Measurements from ENCODE around the gene LDHAL6B. TPM values are rescaled to one million over a fixed set of nuclear protein-coding genes. Genes with fewer than 3 reads are reported as not detected.

The LDHAL6B gene
- total RNA-seq, 1 experiment from 2014 or later = not detected

DNA sequence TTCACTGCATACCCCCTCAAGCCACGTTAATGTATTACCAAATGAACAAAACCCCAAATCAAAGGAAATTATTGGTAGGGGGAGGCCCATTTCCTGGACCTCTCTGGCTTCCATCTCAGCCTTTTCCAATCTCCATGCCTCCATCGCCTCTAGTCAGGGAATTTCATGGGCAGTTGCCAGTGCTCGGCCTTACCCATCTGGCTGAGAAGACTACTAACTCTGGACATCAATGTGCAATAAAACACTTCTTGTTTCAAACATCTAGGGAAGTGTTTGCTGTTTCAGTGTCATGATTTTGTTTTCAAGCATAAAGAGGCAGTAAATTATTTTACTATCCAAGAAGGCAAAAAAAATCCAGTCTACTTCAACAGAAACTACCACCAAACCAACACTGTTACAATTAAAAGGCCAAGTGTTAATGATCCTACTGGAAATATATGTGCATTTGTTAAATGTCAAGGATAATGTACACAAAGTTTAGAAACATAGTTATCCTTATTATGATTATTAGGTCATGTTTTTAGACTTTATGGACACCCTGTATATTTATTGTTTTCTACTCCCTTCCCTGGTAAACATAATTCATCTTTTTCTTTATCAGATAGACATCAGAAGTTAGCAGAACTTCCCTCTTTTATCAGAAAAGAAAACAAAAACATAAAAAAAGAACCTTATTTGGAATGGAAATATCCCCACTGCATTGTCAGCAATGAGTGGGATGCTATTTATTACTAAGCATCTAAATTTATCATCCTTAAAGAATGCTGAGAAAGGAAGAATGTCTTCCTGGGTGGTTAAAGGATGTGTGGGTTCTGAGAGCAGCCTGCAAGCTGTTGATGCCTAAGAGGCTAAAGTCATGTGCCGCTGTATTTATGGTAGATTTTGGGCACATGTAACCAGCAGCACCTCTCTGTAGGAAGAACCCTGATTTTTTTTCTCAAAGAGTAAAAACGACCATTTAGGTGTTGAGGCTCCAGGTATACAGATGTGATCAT, 15.2 kb downstream of the LDHAL6B start:
- H3K36me3 ChIP-seq (replicated peaks; ENCODE audit: control insufficient read depth, insufficient read depth, low read length) = peaks cover 6% of the 10 kb centered on the region
- no peaks in the 10 kb centered on the region for H3K27me3 ChIP-seq (ENCODE audit: control insufficient read depth, insufficient read depth, low read length)
- no peak for DNase-seq
- H3K4me3 ChIP-seq (ENCODE audit: insufficient read depth, low read depth, low read length) = no peak overlapping the region

DNA sequence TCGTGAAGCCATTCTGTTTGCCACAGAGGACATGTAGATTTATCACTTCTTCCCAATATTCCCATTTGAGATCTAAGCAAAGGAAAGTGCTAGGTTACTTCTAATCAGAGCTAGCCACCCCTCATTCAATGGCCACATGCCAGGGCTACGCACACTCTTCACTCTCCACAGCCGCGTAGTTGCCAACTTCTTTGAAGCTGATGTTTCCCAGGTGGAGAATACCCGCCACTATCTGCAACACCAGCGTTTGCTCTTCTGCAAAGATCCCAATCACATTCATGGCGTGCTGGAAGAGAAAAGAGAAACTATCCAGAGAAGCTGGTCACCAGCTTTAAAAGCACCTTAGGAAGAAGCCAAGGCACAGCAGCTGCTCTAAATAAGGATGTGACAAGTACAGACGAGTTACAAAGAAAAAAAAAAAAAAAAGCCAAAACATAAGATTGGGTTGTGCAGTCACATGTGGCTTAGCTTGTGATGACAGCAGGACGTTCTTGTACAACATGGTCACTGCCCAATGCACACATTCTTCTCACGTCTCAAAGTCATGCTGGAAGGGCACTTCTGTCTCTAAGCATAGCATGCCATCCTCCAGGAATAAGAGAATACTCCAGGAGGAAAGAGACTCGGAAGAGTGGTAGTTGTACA, 16.4 kb downstream of the LDHAL6B start:
- DNase-seq = no peak
- H3K36me3 ChIP-seq (replicated peaks; ENCODE audit: control insufficient read depth, insufficient read depth, low read length) = peaks cover 6% of the 10 kb centered on the region
- H3K27me3 ChIP-seq (ENCODE audit: control insufficient read depth, insufficient read depth, low read length) = no peaks in the 10 kb centered on the region
- no peak overlapping the region for H3K4me3 ChIP-seq (ENCODE audit: insufficient read depth, low read depth, low read length)

DNA sequence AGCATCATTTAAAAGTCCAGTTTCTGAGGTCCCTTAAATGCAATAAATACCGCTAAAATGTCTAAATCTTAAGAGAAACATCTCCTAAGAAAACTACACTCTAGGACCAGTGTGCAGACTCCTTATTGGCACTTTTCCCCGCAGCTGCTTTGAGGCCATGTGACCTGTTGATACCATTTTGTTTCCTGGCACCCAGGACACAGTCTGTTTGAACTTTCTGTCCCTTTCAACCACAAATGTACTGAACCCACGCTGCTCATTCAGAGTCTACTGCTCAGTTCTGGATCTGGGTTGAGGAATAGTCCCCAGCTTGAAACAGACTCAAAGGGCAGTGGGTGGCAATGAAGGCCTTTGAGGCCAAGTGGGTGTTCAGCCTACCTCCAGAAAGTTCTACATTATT, 17.1 kb downstream of the LDHAL6B start:
- Histone ChIP-seq H3K27me3 (ENCODE audit: control insufficient read depth, insufficient read depth, low read length) (no peaks in the 10 kb centered on the region), H3K36me3 (replicated peaks; ENCODE audit: control insufficient read depth, insufficient read depth, low read length) (peaks cover 6% of the 10 kb centered on the region), H3K4me3 (ENCODE audit: insufficient read depth, low read depth, low read length) (no peak overlapping the region)
- DNase-seq = no peak

DNA sequence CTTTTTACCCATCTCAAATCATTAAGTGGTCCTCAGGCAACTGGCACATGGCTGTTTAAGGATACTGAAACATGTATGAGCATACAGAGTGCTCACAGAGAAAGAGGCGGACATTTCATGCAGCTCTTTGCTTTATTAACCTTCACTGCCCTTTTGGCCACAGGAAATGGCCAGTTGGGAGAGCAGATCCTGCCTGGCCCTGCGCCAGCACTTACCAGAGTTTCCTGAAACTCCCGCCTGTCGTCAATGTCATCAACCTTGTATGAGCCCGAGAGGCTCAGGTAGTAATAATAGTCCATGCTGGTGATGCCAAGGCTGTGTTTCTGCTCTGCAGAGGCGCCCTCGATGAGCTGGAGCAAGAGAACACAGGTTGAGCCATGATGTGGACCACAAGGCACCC, 17.8 kb downstream of the LDHAL6B start:
- peaks cover 6% of the 10 kb centered on the region for H3K36me3 ChIP-seq (replicated peaks; ENCODE audit: control insufficient read depth, insufficient read depth, low read length)
- DNase-seq = no peak
- H3K4me3 ChIP-seq (ENCODE audit: insufficient read depth, low read depth, low read length) = no peak overlapping the region
- no peaks in the 10 kb centered on the region for H3K27me3 ChIP-seq (ENCODE audit: control insufficient read depth, insufficient read depth, low read length)

DNA sequence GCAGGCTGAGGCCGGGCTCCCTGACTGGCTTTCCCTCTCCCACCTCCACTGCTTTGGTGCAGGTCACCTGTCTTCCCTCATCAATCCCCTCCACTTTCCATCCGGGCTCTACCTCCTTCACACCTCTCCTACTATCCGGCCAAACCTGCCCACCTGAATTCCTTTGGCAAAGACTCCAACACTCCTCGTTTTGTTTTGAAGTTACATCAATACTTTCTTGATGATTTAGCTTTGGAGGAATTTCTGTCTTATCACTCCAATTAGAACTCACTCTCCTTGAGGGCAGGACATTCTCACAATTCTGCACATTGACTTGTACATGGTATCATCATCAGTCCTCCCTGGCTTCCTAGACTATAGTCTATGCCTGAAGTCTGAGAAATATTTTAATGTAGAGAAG, 20.4 kb downstream of the LDHAL6B start:
- no peaks in the 10 kb centered on the region for H3K27me3 ChIP-seq (ENCODE audit: control insufficient read depth, insufficient read depth, low read length)
- DNase-seq = no peak
- no peak overlapping the region for H3K4me3 ChIP-seq (ENCODE audit: insufficient read depth, low read depth, low read length)
- peaks cover 4% of the 10 kb centered on the region for H3K36me3 ChIP-seq (replicated peaks; ENCODE audit: control insufficient read depth, insufficient read depth, low read length)

DNA sequence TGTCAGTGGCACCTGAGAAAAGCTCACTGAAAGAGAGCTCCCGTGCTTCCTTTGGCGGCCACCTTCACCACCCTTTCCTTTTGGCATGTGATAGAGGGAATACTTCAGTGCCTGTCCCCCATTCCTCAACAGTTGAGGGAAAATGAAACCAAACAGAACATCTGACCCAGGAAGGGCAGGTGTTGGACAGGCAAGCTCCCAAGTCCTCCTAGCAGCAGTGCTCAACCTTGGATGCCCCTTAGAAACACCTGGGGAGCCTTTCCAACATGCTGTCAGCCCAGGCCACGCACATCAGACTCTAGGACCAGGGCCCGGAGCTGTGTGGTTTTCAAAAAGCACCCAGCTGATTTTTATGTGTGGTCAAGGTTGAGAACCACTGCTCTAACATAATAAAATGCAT, 22.4 kb downstream of the LDHAL6B start:
- no peak for DNase-seq
- H3K27me3 ChIP-seq (ENCODE audit: control insufficient read depth, insufficient read depth, low read length) = no peaks in the 10 kb centered on the region
- no peak overlapping the region for H3K4me3 ChIP-seq (ENCODE audit: insufficient read depth, low read depth, low read length)
- no peaks in the 10 kb centered on the region; the same call in none of the 2 replicates for H3K36me3 ChIP-seq (replicated peaks; ENCODE audit: control insufficient read depth, insufficient read depth, low read length)

DNA sequence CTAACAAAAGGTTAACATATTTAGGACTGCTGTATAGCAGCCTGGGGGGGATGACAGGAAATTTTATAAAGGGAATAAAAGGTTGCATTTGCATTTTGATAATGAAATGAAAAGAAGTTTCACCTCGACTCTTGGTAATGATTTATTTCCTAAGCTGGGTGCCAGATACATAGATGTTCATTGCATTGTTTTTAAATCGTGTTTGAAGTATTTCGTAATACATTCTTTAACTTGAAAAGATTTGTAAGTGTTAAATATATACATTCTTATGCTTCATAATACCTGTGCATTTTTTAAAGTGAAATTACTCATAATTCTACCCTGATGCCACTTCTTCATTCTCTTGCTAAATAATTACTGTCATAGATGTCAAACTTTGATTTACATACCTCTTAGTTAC, 22.8 kb downstream of the LDHAL6B start:
- Histone ChIP-seq H3K27me3 (ENCODE audit: control insufficient read depth, insufficient read depth, low read length) (no peaks in the 10 kb centered on the region), H3K4me3 (ENCODE audit: insufficient read depth, low read depth, low read length) (no peak overlapping the region), H3K36me3 (replicated peaks; ENCODE audit: control insufficient read depth, insufficient read depth, low read length) (no peaks in the 10 kb centered on the region; the same call in none of the 2 replicates)
- no peak for DNase-seq

DNA sequence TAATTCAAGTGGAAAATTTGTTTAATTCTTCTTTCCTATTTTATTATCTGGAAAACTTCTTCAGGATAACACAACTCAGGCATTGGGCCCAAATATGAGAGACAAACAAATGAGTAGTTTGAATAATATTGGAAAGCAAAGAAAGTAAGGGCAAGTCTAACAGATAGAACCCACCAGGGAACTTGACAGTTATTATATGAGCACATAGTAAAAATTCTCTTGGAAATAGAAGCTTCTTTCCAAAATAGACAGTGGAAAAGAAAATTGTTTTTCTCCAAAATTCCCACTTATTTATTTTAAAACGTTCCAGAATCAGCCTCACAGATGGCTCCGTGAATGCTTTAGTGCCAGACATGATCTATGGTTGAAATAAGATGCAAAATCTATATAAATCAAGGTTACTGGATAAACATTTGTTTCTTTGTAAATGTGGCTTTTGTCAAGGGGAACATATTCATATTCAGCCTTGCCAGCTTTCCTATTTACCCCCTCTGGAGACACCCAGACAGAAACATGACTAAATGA, 23.9 kb downstream of the LDHAL6B start:
- no peak for DNase-seq
- H3K4me3 ChIP-seq (ENCODE audit: insufficient read depth, low read depth, low read length) = no peak overlapping the region
- H3K27me3 ChIP-seq (ENCODE audit: control insufficient read depth, insufficient read depth, low read length) = no peaks in the 10 kb centered on the region
- H3K36me3 ChIP-seq (replicated peaks; ENCODE audit: control insufficient read depth, insufficient read depth, low read length) = no peaks in the 10 kb centered on the region; the same call in none of the 2 replicates

DNA sequence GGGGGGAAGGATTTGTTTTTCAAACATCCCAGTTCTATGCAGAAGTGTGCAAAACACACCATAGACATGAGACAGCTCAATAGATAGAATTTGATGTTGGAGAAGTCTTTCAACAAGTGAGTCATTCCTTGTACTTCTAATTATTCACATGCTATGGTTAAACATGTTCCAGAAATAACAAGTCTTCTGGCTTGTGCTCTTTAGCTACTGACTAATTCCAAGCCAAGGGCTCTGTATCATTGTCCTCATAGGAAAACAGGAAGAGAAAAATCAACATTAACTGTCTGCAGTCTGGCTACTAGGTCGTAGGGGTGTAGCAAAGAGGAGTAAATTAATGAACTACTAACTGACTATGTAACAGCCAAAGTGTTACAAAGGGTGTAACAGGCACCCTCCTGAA, 25.8 kb downstream of the LDHAL6B start:
- Histone ChIP-seq H3K27me3 (ENCODE audit: control insufficient read depth, insufficient read depth, low read length) (no peaks in the 10 kb centered on the region), H3K4me3 (ENCODE audit: insufficient read depth, low read depth, low read length) (no peak overlapping the region), H3K36me3 (replicated peaks; ENCODE audit: control insufficient read depth, insufficient read depth, low read length) (no peaks in the 10 kb centered on the region; the same call in 1 of the 2 replicates)
- no peak for DNase-seq

DNA sequence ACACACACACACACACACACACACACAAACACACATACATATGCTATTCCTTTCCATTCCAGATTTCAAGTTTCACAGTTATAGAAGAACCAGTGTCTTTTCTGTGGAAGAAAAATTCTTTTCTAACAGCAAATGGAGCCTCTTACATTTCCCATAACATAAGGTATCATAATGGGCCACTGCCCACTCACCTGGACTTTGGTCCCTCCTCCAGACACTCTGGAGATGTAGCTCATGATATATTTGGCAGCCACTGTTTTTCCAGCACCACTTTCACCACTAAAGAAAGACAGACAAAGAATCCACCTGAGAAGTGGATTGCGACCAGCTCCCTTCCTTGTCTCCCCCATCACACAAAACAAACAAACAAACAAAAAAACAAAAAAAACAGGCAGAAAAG, 29.8 kb downstream of the LDHAL6B start:
- Histone ChIP-seq H3K4me3 (ENCODE audit: insufficient read depth, low read depth, low read length) (no peak overlapping the region), H3K27me3 (ENCODE audit: control insufficient read depth, insufficient read depth, low read length) (no peaks in the 10 kb centered on the region), H3K36me3 (replicated peaks; ENCODE audit: control insufficient read depth, insufficient read depth, low read length) (no peaks in the 10 kb centered on the region)
- no peak for DNase-seq

DNA sequence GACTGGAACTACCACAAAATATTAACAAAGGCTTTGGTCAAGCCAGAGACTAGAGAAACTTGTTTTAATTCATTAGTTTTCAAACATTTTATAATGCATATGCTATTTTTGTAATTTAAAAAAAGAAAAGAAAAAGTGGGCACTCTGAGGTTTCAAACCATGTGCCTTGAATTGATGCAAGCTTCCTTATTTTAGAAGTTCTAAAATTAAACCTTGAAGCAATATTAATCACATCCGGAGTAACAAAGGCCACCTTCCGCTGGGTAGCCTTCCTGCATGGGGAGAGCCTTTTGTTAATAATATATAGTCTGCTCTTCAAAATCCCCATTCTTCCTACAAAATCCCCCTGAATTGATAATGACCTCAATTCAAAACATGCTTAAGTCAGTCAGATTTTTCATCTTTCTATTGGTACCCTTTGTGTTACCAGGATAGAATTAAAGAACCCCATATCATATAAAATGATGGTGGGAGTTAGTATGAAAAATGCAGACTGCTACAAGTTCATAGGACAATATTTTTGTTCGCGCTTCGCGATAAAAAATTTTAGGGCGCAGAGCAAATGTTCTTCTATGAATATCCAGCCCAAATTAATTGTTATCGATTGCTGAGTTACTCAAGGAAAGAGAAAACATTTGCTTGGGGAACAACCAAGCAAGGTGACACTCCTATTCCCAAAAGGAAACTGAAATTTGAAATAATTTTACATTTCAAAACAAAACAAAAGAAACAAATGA, 30.6 kb downstream of the LDHAL6B start:
- DNase-seq = no peak

DNA sequence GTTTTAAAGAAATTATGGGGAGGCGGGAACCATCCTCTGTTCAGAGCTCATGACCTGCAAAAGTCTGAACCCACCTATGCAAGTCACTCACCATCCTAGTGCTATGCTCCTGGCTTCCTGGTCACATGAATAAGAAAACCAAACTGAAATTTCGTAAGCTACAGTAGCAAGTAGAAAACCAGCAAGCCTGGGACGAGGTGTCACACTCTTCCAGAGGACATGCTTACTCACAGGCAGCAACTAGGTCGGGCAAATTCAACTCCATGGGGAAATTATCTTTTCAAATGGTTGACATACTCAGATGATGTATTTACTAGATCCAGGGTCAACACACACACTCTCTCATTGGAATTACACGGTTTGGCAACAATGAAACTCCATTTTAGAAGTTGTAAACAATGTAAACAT, 31.3 kb downstream of the LDHAL6B start:
- no peak for DNase-seq
- no peaks in the 10 kb centered on the region for H3K27me3 ChIP-seq (ENCODE audit: control insufficient read depth, insufficient read depth, low read length)
- no peak overlapping the region for H3K4me3 ChIP-seq (ENCODE audit: insufficient read depth, low read depth, low read length)
- H3K36me3 ChIP-seq (replicated peaks; ENCODE audit: control insufficient read depth, insufficient read depth, low read length) = no peaks in the 10 kb centered on the region

More for the DNA sequence above, 30.6 kb downstream of the LDHAL6B start:
- Histone ChIP-seq H3K4me3 (ENCODE audit: insufficient read depth, low read depth, low read length) (no peak overlapping the region), H3K27me3 (ENCODE audit: control insufficient read depth, insufficient read depth, low read length) (no peaks in the 10 kb centered on the region), H3K36me3 (replicated peaks; ENCODE audit: control insufficient read depth, insufficient read depth, low read length) (no peaks in the 10 kb centered on the region)

DNA sequence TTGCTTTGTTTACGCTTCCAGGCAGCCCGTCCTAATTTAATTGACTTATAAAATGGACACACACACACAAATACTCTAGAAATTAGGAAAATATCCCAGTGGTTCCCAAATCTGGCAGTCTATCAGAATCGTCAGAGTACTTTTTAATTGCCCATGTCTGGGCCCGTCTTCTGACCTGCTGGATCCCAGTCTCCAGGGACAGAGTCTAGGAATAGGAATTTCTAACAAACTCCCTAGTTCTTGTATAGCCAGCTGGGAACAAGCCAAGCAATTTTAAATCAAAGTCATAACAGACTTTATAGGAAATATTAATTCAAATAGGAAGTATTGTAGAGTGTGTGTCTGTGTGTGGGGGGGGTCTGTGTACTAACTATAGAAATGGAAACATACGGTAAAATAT, 33.4 kb downstream of the LDHAL6B start:
- H3K36me3 ChIP-seq (replicated peaks; ENCODE audit: control insufficient read depth, insufficient read depth, low read length) = no peaks in the 10 kb centered on the region
- DNase-seq = no peak
- no peaks in the 10 kb centered on the region for H3K27me3 ChIP-seq (ENCODE audit: control insufficient read depth, insufficient read depth, low read length)
- no peak overlapping the region for H3K4me3 ChIP-seq (ENCODE audit: insufficient read depth, low read depth, low read length)

DNA sequence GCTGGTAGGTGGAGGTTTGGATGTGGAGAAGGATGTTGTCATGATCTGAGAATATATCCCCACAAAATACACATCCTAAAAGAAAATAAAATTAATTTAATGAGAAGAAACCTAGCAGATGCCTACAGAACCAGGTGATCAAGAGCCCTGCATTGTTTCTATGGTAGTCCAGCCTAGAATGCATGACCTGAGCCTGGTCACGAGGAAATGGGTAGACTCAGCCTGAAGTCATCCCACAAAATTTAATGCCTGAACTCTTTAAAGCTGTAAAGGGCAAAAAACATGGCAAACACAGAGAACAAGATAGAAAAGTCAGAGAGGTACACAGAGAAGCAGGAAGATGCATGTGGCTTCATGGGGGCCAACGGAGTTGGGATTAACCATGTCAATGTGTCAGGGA, 36.0 kb downstream of the LDHAL6B start:
- H3K27me3 ChIP-seq (ENCODE audit: control insufficient read depth, insufficient read depth, low read length) = no peaks in the 10 kb centered on the region
- H3K4me3 ChIP-seq (ENCODE audit: insufficient read depth, low read depth, low read length) = no peak overlapping the region
- DNase-seq = no peak
- H3K36me3 ChIP-seq (replicated peaks; ENCODE audit: control insufficient read depth, insufficient read depth, low read length) = no peaks in the 10 kb centered on the region

Measured in H7 (cell line).